ENCODE results near the gene CYP2C8. TPM values are rescaled to one million over a fixed set of nuclear protein-coding genes. Genes with fewer than 3 reads are reported as not detected.

The CYP2C8 gene
- total RNA-seq, 4 donors from 2014 or later, result 0.95 to 14.2 (median 5.0) TPM; not detected in 1

DNA sequence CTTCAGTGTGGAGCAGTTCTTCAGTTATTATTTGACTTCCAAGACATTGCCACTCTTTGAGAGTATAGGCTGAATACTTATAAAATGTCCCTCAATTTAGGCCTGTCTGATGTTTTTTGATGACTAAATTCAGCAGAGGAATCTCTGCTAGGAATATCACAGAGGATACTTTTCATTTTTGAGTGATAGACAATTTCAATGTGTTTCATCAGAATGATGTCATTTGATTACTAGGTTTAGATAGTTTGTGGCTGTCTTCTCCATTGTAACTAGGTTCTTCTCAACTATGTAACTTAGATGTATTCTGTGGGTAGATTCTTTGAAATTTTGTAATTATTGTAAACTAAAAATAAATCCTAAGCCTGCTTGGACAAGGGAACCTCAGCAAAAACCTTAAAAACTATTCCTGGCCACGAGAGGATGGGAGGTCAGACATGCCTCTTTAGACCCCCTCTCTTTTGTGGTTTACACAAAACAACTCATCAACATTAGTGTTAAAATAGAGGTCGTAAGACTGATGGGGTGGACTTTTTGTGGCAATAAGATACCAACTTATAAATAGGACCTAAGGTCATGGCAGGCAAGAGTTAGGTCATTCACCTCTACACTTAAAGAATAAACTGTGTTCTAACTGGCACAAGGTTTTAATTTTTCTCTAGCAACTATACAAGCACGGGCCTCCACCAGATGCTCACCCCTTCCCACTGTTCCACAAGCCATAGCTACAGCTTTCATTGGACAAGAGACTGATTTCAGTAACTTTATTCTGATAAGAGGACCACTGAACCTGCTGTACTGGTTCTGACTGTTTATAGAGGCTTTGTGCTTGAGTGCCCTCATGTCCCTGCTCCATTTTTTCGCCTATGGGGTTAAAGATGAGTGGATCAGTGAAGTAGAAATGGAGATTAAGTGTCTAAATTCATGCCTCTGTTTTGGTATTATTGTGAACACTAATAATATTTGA, 33.7 kb downstream of the CYP2C8 start:
- DNase-seq, result no peak
- no peaks in the 10 kb centered on the region for H3K9me3 ChIP-seq
- H3K4me1 ChIP-seq, result no peaks in the 10 kb centered on the region
- H3K4me3 ChIP-seq, result no peak overlapping the region
- H3K27ac ChIP-seq, result no peak overlapping the region
- H3K27me3 ChIP-seq, result no peaks in the 10 kb centered on the region
- H3K36me3 ChIP-seq, result no peaks in the 10 kb centered on the region
- TF ChIP-seq POLR2A (IDR thresholded peaks at IDR 0.05) (no peak), CTCF (IDR thresholded peaks at IDR 0.05) (no peak)

- H3K4me1 ChIP-seq, result no peaks in the 10 kb centered on the region
- no peaks in the 10 kb centered on the region for H3K27me3 ChIP-seq
- no peak overlapping the region for H3K27ac ChIP-seq
- H3K4me3 ChIP-seq, result no peak overlapping the region
- TF ChIP-seq POLR2A (IDR thresholded peaks at IDR 0.05) (no peak), CTCF (IDR thresholded peaks at IDR 0.05) (no peak)
- no peaks in the 10 kb centered on the region for H3K36me3 ChIP-seq
- DNase-seq, result no peak
- H3K9me3 ChIP-seq, result no peaks in the 10 kb centered on the region
These were observed 34.9 kb downstream of the CYP2C8 start for GRCh38 chr10:95034401-95034800.

DNA sequence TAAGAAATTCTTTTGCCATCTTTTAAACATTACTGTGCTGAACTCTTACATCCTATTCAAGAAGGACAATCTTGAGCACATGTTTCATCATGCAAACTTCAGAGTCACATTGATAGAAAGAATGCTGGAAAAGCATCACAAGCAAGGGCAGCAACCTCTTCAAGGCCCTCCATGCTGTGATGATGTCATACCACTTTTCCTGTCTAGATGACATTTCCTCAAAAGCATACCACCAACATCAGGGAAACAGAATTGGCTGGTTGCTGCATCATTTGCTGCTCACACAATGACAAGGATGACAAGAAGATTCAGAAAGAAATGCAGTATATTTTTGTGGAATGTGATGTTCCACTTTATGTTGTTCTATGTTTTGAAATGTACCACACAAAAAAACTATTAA, 37.6 kb downstream of the CYP2C8 start:
- Histone ChIP-seq H3K36me3 (no peaks in the 10 kb centered on the region), H3K4me1 (no peaks in the 10 kb centered on the region), H3K4me3 (no peak overlapping the region), H3K27me3 (no peaks in the 10 kb centered on the region), H3K27ac (no peak overlapping the region), H3K9me3 (no peaks in the 10 kb centered on the region)
- TF ChIP-seq POLR2A (IDR thresholded peaks at IDR 0.05) (no peak), CTCF (IDR thresholded peaks at IDR 0.05) (no peak)
- DNase-seq, result no peak

DNA sequence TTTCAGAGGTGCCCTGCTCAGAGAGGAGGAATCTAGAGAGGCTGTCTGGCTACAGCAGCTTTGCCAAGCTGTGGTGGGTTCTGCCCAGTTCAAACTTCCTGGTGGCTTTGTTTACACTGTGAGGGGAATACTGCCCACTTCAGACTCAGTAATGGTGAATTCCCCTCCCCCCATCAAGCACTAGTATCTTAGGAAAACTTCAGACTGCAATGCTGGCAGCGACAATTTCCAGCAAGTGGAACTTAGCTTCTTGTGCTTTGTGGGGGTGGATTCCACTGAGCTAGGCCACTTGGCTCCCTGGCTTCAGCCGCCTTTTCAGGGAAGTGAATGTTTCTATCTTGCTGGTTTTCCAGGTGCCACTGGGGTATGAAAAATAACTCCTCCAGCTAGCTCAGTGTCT, 42.8 kb downstream of the CYP2C8 start:
- no peak for DNase-seq
- Histone ChIP-seq H3K9me3 (no peaks in the 10 kb centered on the region), H3K27me3 (no peaks in the 10 kb centered on the region), H3K4me3 (no peak overlapping the region), H3K36me3 (no peaks in the 10 kb centered on the region), H3K4me1 (no peaks in the 10 kb centered on the region), H3K27ac (no peak overlapping the region)
- no peak for TF ChIP-seq POLR2A (IDR thresholded peaks at IDR 0.05)
- TF ChIP-seq CTCF (IDR thresholded peaks at IDR 0.05), result no peak

- H3K27ac ChIP-seq, result no peak overlapping the region
- no peak overlapping the region for H3K4me3 ChIP-seq
- no peak for DNase-seq
- TF ChIP-seq POLR2A (IDR thresholded peaks at IDR 0.05), result no peak
- H3K9me3 ChIP-seq, result no peaks in the 10 kb centered on the region
- no peaks in the 10 kb centered on the region for H3K4me1 ChIP-seq
- H3K27me3 ChIP-seq, result no peaks in the 10 kb centered on the region
- H3K36me3 ChIP-seq, result no peaks in the 10 kb centered on the region
These were observed 71.5 kb downstream of the CYP2C8 start for GRCh38 chr10:94997741-94998174.

- Histone ChIP-seq H3K9me3 (peaks cover 0 to 8% (median 2%) of the 10 kb centered on the region in 4 donors), H3K36me3 (no peaks in the 10 kb centered on the region), H3K27me3 (no peaks in the 10 kb centered on the region), H3K4me1 (no peaks in the 10 kb centered on the region), H3K4me3 (no peak overlapping the region), H3K27ac (no peak overlapping the region)
- no peak for TF ChIP-seq CTCF (IDR thresholded peaks at IDR 0.05)
- TF ChIP-seq POLR2A (IDR thresholded peaks at IDR 0.05), result no peak
- DNase-seq, result no peak
These were observed 76.5 kb downstream of the CYP2C8 start for GRCh38 chr10:94992811-94993210.

Data from Peyer's patch (tissue), 4 donors.